ENCODE results near the gene GNG4. TPM values are rescaled to one million over a fixed set of nuclear protein-coding genes. Genes with fewer than 3 reads are reported as not detected.
A peak's percentile ranks its signal among the peaks of the same experiment; 100 is the strongest.

Gene GNG4
- total and polyA plus RNA-seq, 9 of the 15 experiments (the other 6 are each of a cell fraction or from before 2014, with no cell fraction given), result 0.06 to 0.58 (median 0.08) TPM; not detected in 4

- TF ChIP-seq MYC (IDR thresholded peaks at IDR 0.05; ENCODE audit: low read depth, low read length) (peak; percentile 90), MYC (CRISPR knock-in tag; IDR thresholded peaks at IDR 0.05; ENCODE audit: borderline replicate concordance, low read depth) (0 out of 2 replicates have a peak, but pooled peaks have one; percentile 89), USF2 (CRISPR knock-in tag; IDR thresholded peaks at IDR 0.05) (no peak), ZNF253 (CRISPR knock-in tag; conservative IDR thresholded peaks at IDR 0.05) (no peak), KLF6 (CRISPR knock-in tag; IDR thresholded peaks at IDR 0.05; ENCODE audit: borderline replicate concordance) (0 out of 2 replicates have a peak, but pooled peaks have one; percentile 74), CEBPB (tag; IDR thresholded peaks at IDR 0.05) (peak; percentile 38; the same call in 1 of the 2 replicates), MBD2 (IDR thresholded peaks at IDR 0.05; ENCODE audit: borderline replicate concordance, low read depth) (peak; percentile 92), CHD2 (IDR thresholded peaks at IDR 0.05; ENCODE audit: low read depth, low read length) (peak; percentile 29; the same call in 1 of the 2 replicates), DIDO1 (tag; IDR thresholded peaks at IDR 0.05; ENCODE audit: low read depth) (peak; percentile 20)
- TF ChIP-seq, protein P1, sequence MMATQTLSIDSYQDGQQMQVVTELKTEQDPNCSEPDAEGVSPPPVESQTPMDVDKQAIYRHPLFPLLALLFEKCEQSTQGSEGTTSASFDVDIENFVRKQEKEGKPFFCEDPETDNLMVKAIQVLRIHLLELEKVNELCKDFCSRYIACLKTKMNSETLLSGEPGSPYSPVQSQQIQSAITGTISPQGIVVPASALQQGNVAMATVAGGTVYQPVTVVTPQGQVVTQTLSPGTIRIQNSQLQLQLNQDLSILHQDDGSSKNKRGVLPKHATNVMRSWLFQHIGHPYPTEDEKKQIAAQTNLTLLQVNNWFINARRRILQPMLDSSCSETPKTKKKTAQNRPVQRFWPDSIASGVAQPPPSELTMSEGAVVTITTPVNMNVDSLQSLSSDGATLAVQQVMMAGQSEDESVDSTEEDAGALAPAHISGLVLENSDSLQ (IDR thresholded peaks at IDR 0.05), result peak; percentile 89
Measured at GRCh38 chr1:235504494-235505222, 144.9 kb downstream of the GNG4 start (continued).

Measured in K562 (cell line).